ENCODE results near the gene NARS2. TPM values are rescaled to one million over a fixed set of nuclear protein-coding genes. Genes with fewer than 3 reads are reported as not detected.

Gene NARS2
- polyA plus RNA-seq (2013) = 19.8 and 20.8 TPM in 2 replicates

GRCh38 chr11:78574386-78575381 lies at the start of gene NARS2:
TSS of gene NARS2 (minus strand) at chr11:78574864. CDS start at chr11:78574488, 376 bp downstream.
- Histone ChIP-seq H3K9me3 (ENCODE audit: insufficient read depth, low read depth, low read length) (no peaks in the 10 kb centered on the region), H3K79me1 (ENCODE audit: low read length) (peaks cover 8% of the 10 kb centered on the region), H3K36me3 (ENCODE audit: control insufficient read depth in 1 of 2, insufficient read depth in 2 of 2, low read length in 2 of 2) (peaks cover 6 to 10% of the 10 kb centered on the region in 2 experiments), H3K79me2 (ENCODE audit: control insufficient read depth, insufficient read depth, low read length, poor library complexity) (peaks cover 4% of the 10 kb centered on the region), H3K4me1 (ENCODE audit: control insufficient read depth in 1 of 2, insufficient read depth in 2 of 2, low read length in 2 of 2) (no peaks in the 10 kb centered on the region), H4K91ac (ENCODE audit: low read depth, low read length) (peak within 1 kb of the TSS; percentile 9), H3K9ac (ENCODE audit: low read length) (peak within 1 kb of the TSS; percentile 91), H2AK5ac (ENCODE audit: low read length) (no peak within 1 kb of the TSS), H2BK120ac (ENCODE audit: insufficient read depth, low read length, poor library complexity) (peak within 1 kb of the TSS; percentile 0), H3K27ac (ENCODE audit: low read depth, low read length) (peak within 1 kb of the TSS; percentile 4), H4K8ac (ENCODE audit: low read depth, low read length) (peak within 1 kb of the TSS; percentile 58), H3K23ac (ENCODE audit: low read length) (no peak within 1 kb of the TSS), H2AFZ (ENCODE audit: insufficient read depth, low read length, poor library complexity) (peak within 1 kb of the TSS; percentile 33), H2BK5ac (ENCODE audit: low read depth, low read length, poor library complexity) (peak within 1 kb of the TSS; percentile 19), H3K18ac (ENCODE audit: low read length) (peak within 1 kb of the TSS; percentile 44), H3K4me3 (ENCODE audit: low read depth, low read length) (peak within 1 kb of the TSS; percentile 91), H2BK12ac (ENCODE audit: low read length) (no peak within 1 kb of the TSS), H4K12ac (ENCODE audit: low read depth, low read length) (peak within 1 kb of the TSS; percentile 25), H3K4me2 (ENCODE audit: low read length) (peak within 1 kb of the TSS; percentile 72), H3K14ac (ENCODE audit: low read length) (peak within 1 kb of the TSS; percentile 78), H3K4ac (ENCODE audit: low read depth, low read length) (peak within 1 kb of the TSS; percentile 66), H3K27me3 (ENCODE audit: insufficient read depth, low read length) (no peaks in the 10 kb centered on the region)
- no CpG with 5 or more reads among the region's 60 CpGs for WGBS (ENCODE audit: extremely low coverage, insufficient coverage, insufficient read length)
- DNase-seq = peak; percentile 95 to 98

GRCh38 chr11:78622666-78623065 lies 48.0 kb upstream of the NARS2 start:
- Histone ChIP-seq H3K27me3 (ENCODE audit: insufficient read depth, low read length) (no peaks in the 10 kb centered on the region), H3K14ac (ENCODE audit: low read length) (no peak overlapping the region), H3K79me2 (ENCODE audit: control insufficient read depth, insufficient read depth, low read length, poor library complexity) (no peaks in the 10 kb centered on the region), H3K36me3 (ENCODE audit: control insufficient read depth in 1 of 2, insufficient read depth in 2 of 2, low read length in 2 of 2) (no peaks in the 10 kb centered on the region), H3K9me3 (ENCODE audit: insufficient read depth, low read depth, low read length) (peaks cover 5% of the 10 kb centered on the region), H2AK5ac (ENCODE audit: low read length) (no peak overlapping the region), H3K79me1 (ENCODE audit: low read length) (no peaks in the 10 kb centered on the region), H3K4me2 (ENCODE audit: low read length) (no peak overlapping the region), H3K4me1 (ENCODE audit: control insufficient read depth in 1 of 2, insufficient read depth in 2 of 2, low read length in 2 of 2) (no peaks in the 10 kb centered on the region), H4K8ac (ENCODE audit: low read depth, low read length) (no peak overlapping the region), H2AFZ (ENCODE audit: insufficient read depth, low read length, poor library complexity) (no peak overlapping the region), H3K18ac (ENCODE audit: low read length) (no peak overlapping the region), H2BK120ac (ENCODE audit: insufficient read depth, low read length, poor library complexity) (no peak overlapping the region), H4K91ac (ENCODE audit: low read depth, low read length) (no peak overlapping the region), H3K4me3 (ENCODE audit: low read depth, low read length) (no peak overlapping the region), H2BK12ac (ENCODE audit: low read length) (no peak overlapping the region), H3K9ac (ENCODE audit: low read length) (no peak overlapping the region), H3K27ac (ENCODE audit: low read depth, low read length) (no peak overlapping the region), H2BK5ac (ENCODE audit: low read depth, low read length, poor library complexity) (no peak overlapping the region), H4K12ac (ENCODE audit: low read depth, low read length) (no peak overlapping the region), H3K4ac (ENCODE audit: low read depth, low read length) (no peak overlapping the region), H3K23ac (ENCODE audit: low read length) (no peak overlapping the region)
- no CpG with 5 or more reads among the region's 5 CpGs for WGBS (ENCODE audit: extremely low coverage, insufficient coverage, insufficient read length)
- no peak for DNase-seq

DNA sequence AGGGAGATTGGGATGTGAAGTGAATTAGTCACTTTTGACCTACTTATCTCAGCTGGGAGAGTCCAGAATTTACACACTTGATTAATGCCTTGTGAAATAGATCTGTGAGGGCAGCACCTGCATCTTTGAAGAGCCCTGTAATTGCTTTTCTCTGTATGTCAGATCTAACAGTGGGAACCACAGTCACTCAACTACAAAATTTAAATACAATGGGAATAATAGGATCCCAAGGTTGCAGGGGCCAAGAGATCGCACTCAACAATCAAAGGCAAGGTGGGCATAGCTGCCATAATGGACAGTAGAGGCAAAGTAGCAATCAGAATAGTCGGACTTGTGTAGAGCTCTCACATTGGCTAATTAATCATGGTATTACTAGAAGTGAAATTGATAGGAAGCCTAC lies 45.5 kb upstream of the NARS2 start:
- no peaks in the 10 kb centered on the region for H3K79me2 ChIP-seq (ENCODE audit: control insufficient read depth, insufficient read depth, low read length, poor library complexity)
- H3K4me3 ChIP-seq (ENCODE audit: low read depth, low read length) = no peak overlapping the region

GRCh38 chr11:78615724-78616123 lies 41.1 kb upstream of the NARS2 start:
- no peak overlapping the region for H4K12ac ChIP-seq (ENCODE audit: low read depth, low read length)
- H3K9ac ChIP-seq (ENCODE audit: low read length) = no peak overlapping the region
- no peak overlapping the region for H3K14ac ChIP-seq (ENCODE audit: low read length)
- H3K4me3 ChIP-seq (ENCODE audit: low read depth, low read length) = no peak overlapping the region
- no peak overlapping the region for H2BK120ac ChIP-seq (ENCODE audit: insufficient read depth, low read length, poor library complexity)
- H3K9me3 ChIP-seq (ENCODE audit: insufficient read depth, low read depth, low read length) = peaks cover 4% of the 10 kb centered on the region
- no peak overlapping the region for H4K8ac ChIP-seq (ENCODE audit: low read depth, low read length)
- no CpG with 5 or more reads among the region's 1 CpG for WGBS (ENCODE audit: extremely low coverage, insufficient coverage, insufficient read length)
- H3K79me1 ChIP-seq (ENCODE audit: low read length) = no peaks in the 10 kb centered on the region
- H4K91ac ChIP-seq (ENCODE audit: low read depth, low read length) = no peak overlapping the region
- no peak overlapping the region for H3K4ac ChIP-seq (ENCODE audit: low read depth, low read length)
- no peak overlapping the region for H3K18ac ChIP-seq (ENCODE audit: low read length)
- no peaks in the 10 kb centered on the region for H3K79me2 ChIP-seq (ENCODE audit: control insufficient read depth, insufficient read depth, low read length, poor library complexity)
- H3K23ac ChIP-seq (ENCODE audit: low read length) = no peak overlapping the region
- no peaks in the 10 kb centered on the region for H3K36me3 ChIP-seq (ENCODE audit: control insufficient read depth in 1 of 2, insufficient read depth in 2 of 2, low read length in 2 of 2)
- H2AK5ac ChIP-seq (ENCODE audit: low read length) = no peak overlapping the region
- DNase-seq = peak; percentile 3 to 69
- H2BK12ac ChIP-seq (ENCODE audit: low read length) = no peak overlapping the region
- no peak overlapping the region for H2BK5ac ChIP-seq (ENCODE audit: low read depth, low read length, poor library complexity)
- no peak overlapping the region for H3K27ac ChIP-seq (ENCODE audit: low read depth, low read length)
- no peak overlapping the region for H2AFZ ChIP-seq (ENCODE audit: insufficient read depth, low read length, poor library complexity)
- H3K27me3 ChIP-seq (ENCODE audit: insufficient read depth, low read length) = no peaks in the 10 kb centered on the region
- no peak overlapping the region for H3K4me2 ChIP-seq (ENCODE audit: low read length)
- no peaks in the 10 kb centered on the region for H3K4me1 ChIP-seq (ENCODE audit: control insufficient read depth in 1 of 2, insufficient read depth in 2 of 2, low read length in 2 of 2)

More for the DNA sequence above, 45.5 kb upstream of the NARS2 start:
- no peak overlapping the region for H4K8ac ChIP-seq (ENCODE audit: low read depth, low read length)
- no peak overlapping the region for H2BK12ac ChIP-seq (ENCODE audit: low read length)
- H3K14ac ChIP-seq (ENCODE audit: low read length) = no peak overlapping the region
- H3K9me3 ChIP-seq (ENCODE audit: insufficient read depth, low read depth, low read length) = peaks cover 5% of the 10 kb centered on the region
- H3K4me2 ChIP-seq (ENCODE audit: low read length) = no peak overlapping the region
- H2AK5ac ChIP-seq (ENCODE audit: low read length) = no peak overlapping the region
- no CpG with 5 or more reads among the region's 2 CpGs for WGBS (ENCODE audit: extremely low coverage, insufficient coverage, insufficient read length)
- H3K36me3 ChIP-seq (ENCODE audit: control insufficient read depth in 1 of 2, insufficient read depth in 2 of 2, low read length in 2 of 2) = no peaks in the 10 kb centered on the region
- H3K79me1 ChIP-seq (ENCODE audit: low read length) = no peaks in the 10 kb centered on the region
- no peak overlapping the region for H3K9ac ChIP-seq (ENCODE audit: low read length)
- no peak overlapping the region for H4K12ac ChIP-seq (ENCODE audit: low read depth, low read length)
- H3K27me3 ChIP-seq (ENCODE audit: insufficient read depth, low read length) = no peaks in the 10 kb centered on the region
- H3K18ac ChIP-seq (ENCODE audit: low read length) = no peak overlapping the region
- no peak for DNase-seq
- no peak overlapping the region for H3K23ac ChIP-seq (ENCODE audit: low read length)
- H2AFZ ChIP-seq (ENCODE audit: insufficient read depth, low read length, poor library complexity) = no peak overlapping the region
- H3K27ac ChIP-seq (ENCODE audit: low read depth, low read length) = no peak overlapping the region
- H3K4me1 ChIP-seq (ENCODE audit: control insufficient read depth in 1 of 2, insufficient read depth in 2 of 2, low read length in 2 of 2) = no peaks in the 10 kb centered on the region
- H2BK5ac ChIP-seq (ENCODE audit: low read depth, low read length, poor library complexity) = no peak overlapping the region
- no peak overlapping the region for H3K4ac ChIP-seq (ENCODE audit: low read depth, low read length)
- no peak overlapping the region for H4K91ac ChIP-seq (ENCODE audit: low read depth, low read length)
- no peak overlapping the region for H2BK120ac ChIP-seq (ENCODE audit: insufficient read depth, low read length, poor library complexity)

Data from trophoblast cell (in vitro differentiated cells and primary cell).